ENCODE measurements around the gene DNAJC3.

Gene DNAJC3

DNA sequence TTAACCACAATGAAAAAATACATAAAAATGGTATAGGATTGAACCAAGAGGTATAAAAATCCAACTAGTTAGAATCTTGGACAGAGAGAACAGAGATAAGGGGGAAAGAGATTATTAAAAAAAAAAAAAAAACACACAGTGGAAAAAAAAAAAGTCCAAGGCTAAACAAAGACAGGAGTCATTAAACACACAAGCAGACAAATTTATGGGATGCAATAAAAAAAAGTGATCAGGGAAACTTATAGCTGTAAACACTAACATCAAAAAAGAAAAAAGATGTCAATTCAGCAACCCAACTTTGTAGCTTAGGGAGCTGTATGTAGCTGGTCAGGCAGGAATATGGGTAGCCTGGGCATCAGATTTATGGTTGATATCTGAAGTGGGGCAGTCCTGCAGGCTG lies 129.0 kb downstream of the DNAJC3 start:
- no peak overlapping the region for H3K4me2 ChIP-seq (ENCODE audit: low read length)
- H3K27me3 ChIP-seq (ENCODE audit: control insufficient read depth, insufficient read depth, low read length) = no peaks in the 10 kb centered on the region
- H3K9me3 ChIP-seq (replicated peaks; ENCODE audit: low read length) = no peaks in the 10 kb centered on the region
- H3K36me3 ChIP-seq (ENCODE audit: insufficient read depth, low read length) = peaks cover 4% of the 10 kb centered on the region
- no peaks in the 10 kb centered on the region for H3K4me1 ChIP-seq (ENCODE audit: control insufficient read depth, insufficient read depth, low read length)
- H3K4me3 ChIP-seq (ENCODE audit: low read length) = no peak overlapping the region
- H3K9ac ChIP-seq (ENCODE audit: low read depth, low read length) = no peak overlapping the region

DNA sequence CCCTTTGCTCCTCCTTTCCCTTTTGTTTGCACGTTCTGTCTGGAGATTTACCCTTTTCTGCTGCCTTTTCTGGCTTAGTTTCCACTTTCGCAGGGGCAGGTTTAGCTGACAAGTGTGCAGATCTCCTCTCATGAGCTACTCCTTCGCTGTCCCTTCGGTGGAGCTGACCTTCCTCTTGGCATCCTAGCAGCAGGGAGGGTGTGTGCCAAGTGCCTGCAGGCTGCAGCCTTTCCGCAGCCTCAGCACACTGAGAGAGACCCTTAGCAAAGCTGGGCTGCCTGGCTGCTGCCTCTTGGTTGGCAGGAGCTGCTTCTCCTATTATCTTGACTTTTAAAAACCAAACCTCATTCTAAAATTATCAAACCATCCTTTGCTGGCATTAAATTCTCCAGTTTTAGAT lies 132.5 kb downstream of the DNAJC3 start:
- H3K4me2 ChIP-seq (ENCODE audit: low read length) = no peak overlapping the region
- H3K4me1 ChIP-seq (ENCODE audit: control insufficient read depth, insufficient read depth, low read length) = no peaks in the 10 kb centered on the region
- H3K27me3 ChIP-seq (ENCODE audit: control insufficient read depth, insufficient read depth, low read length) = no peaks in the 10 kb centered on the region
- peaks cover 4% of the 10 kb centered on the region for H3K36me3 ChIP-seq (ENCODE audit: insufficient read depth, low read length)
- no peak overlapping the region for H3K9ac ChIP-seq (ENCODE audit: low read depth, low read length)
- H3K9me3 ChIP-seq (replicated peaks; ENCODE audit: low read length) = no peaks in the 10 kb centered on the region
- no peak overlapping the region for H3K4me3 ChIP-seq (ENCODE audit: low read length)

DNA sequence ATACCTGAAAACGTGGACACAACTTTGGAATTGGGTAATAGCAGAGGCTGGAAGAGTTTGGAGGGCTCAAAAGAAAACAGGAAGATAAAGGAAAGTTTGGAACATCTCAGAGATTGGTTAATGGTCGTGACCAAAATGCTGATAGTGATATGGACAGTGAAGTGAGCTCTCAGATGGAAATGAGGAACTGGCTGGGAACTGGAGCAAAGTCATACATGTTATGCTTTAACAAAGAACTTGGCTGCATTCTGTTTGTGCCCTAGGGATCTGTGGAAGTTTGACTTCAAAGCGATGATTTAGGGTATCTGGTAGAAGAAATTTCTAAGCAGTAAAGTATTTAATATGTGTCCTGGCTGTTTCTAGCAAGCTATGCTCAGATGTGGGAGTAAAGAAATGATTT lies 136.2 kb downstream of the DNAJC3 start:
- no peaks in the 10 kb centered on the region for H3K27me3 ChIP-seq (ENCODE audit: control insufficient read depth, insufficient read depth, low read length)
- H3K36me3 ChIP-seq (ENCODE audit: insufficient read depth, low read length) = peaks cover 3% of the 10 kb centered on the region
- H3K4me1 ChIP-seq (ENCODE audit: control insufficient read depth, insufficient read depth, low read length) = no peaks in the 10 kb centered on the region
- H3K9me3 ChIP-seq (replicated peaks; ENCODE audit: low read length) = no peaks in the 10 kb centered on the region
- no peak overlapping the region for H3K4me2 ChIP-seq (ENCODE audit: low read length)
- no peak overlapping the region for H3K4me3 ChIP-seq (ENCODE audit: low read length)
- no peak overlapping the region for H3K9ac ChIP-seq (ENCODE audit: low read depth, low read length)

DNA sequence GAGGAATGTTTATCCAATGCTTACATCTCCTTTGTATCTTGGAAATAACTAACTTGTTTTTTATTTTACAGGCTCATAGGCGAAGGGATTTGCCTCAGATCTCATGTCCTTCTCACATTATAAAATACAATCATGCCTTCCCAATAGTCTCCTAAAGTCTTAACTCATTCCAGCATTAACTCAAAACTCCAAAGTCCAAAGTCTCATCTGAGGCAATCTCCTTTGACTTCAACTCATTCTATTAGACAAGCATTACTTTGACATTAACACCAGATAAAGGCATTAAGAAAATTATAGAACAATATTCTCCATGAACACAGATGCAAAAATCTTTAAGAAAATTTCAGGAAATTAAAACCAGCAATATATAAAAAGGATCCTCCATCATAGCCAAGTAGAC lies 137.6 kb downstream of the DNAJC3 start:
- no peak overlapping the region for H3K4me2 ChIP-seq (ENCODE audit: low read length)

DNA sequence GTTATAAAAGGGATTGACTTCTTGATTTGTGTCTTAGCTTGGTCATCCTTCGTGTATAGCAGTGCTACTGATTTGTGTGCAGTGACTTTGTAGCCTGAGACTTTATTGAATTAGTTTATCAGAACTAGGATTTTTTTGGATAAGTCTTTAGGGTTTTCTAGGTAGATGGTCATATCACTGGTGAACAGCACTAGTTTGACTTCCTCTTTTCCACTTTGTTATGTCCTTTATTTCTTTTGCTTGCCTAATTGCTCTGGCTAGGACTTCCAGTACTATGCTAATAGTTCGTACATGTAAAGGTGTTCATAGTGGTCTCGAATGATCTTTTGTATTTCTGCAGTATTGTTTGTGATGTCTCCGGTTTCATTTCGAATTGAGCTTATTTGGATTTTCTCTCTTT lies 145.4 kb downstream of the DNAJC3 start:
- Histone ChIP-seq H3K4me1 (ENCODE audit: control insufficient read depth, insufficient read depth, low read length) (no peaks in the 10 kb centered on the region), H3K4me2 (ENCODE audit: low read length) (no peak overlapping the region), H3K27me3 (ENCODE audit: control insufficient read depth, insufficient read depth, low read length) (no peaks in the 10 kb centered on the region), H3K36me3 (ENCODE audit: insufficient read depth, low read length) (peaks cover 11% of the 10 kb centered on the region), H3K9ac (ENCODE audit: low read depth, low read length) (no peak overlapping the region), H3K9me3 (replicated peaks; ENCODE audit: low read length) (no peaks in the 10 kb centered on the region), H3K4me3 (ENCODE audit: low read length) (no peak overlapping the region)

More for the DNA sequence above, 137.6 kb downstream of the DNAJC3 start:
- H3K4me1 ChIP-seq (ENCODE audit: control insufficient read depth, insufficient read depth, low read length) = no peaks in the 10 kb centered on the region
- peaks cover 3% of the 10 kb centered on the region for H3K36me3 ChIP-seq (ENCODE audit: insufficient read depth, low read length)
- H3K9ac ChIP-seq (ENCODE audit: low read depth, low read length) = no peak overlapping the region
- H3K27me3 ChIP-seq (ENCODE audit: control insufficient read depth, insufficient read depth, low read length) = no peaks in the 10 kb centered on the region
- H3K9me3 ChIP-seq (replicated peaks; ENCODE audit: low read length) = no peaks in the 10 kb centered on the region
- no peak overlapping the region for H3K4me3 ChIP-seq (ENCODE audit: low read length)

DNA sequence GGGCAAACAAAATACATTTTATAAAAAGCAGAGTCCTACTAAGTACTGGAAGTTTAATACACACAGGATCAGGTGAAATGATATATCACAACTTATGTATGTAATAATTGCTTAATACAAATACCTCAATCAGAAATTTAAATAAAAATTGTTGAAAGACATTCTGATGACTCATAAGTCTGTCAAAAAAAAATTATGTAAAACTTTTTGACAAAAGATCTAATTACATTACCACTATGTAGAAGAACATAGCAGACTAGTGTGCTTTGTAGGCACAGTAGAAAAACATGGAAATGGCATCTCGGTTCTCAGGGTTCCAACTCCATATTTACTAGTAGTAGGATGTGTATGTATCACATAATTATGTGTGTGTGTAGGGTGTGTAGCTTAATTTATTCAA lies 156.2 kb downstream of the DNAJC3 start:
- H3K9ac ChIP-seq (ENCODE audit: low read depth, low read length) = no peak overlapping the region
- no peak overlapping the region for H3K4me3 ChIP-seq (ENCODE audit: low read length)

DNA sequence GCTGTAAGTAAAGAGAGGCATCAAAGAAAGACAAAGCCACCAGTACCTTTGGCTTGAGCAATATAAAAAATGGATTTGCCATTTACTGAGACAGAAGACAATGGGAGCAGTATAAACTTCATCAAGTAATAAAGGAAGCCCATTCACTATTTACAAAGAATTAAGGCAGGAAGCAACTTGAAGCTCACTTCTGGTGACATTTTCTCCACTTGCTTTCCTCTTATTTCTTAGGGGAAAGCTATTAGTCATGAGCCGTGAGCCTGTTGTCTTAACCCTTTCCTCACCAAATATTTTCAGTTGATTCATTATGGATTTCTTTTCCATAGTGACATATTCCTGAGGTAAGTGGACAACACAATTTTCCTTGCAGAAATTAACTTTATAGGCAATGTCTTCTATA lies 156.8 kb downstream of the DNAJC3 start:
- no peaks in the 10 kb centered on the region for H3K9me3 ChIP-seq (replicated peaks; ENCODE audit: low read length)
- H3K4me1 ChIP-seq (ENCODE audit: control insufficient read depth, insufficient read depth, low read length) = peaks cover 10% of the 10 kb centered on the region
- H3K27me3 ChIP-seq (ENCODE audit: control insufficient read depth, insufficient read depth, low read length) = no peaks in the 10 kb centered on the region
- H3K9ac ChIP-seq (ENCODE audit: low read depth, low read length) = no peak overlapping the region
- peak overlapping the region; percentile 32 for H3K4me2 ChIP-seq (ENCODE audit: low read length)
- no peaks in the 10 kb centered on the region for H3K36me3 ChIP-seq (ENCODE audit: insufficient read depth, low read length)
- no peak overlapping the region for H3K4me3 ChIP-seq (ENCODE audit: low read length)

More for the DNA sequence above, 156.2 kb downstream of the DNAJC3 start:
- H3K27me3 ChIP-seq (ENCODE audit: control insufficient read depth, insufficient read depth, low read length) = no peaks in the 10 kb centered on the region
- H3K36me3 ChIP-seq (ENCODE audit: insufficient read depth, low read length) = no peaks in the 10 kb centered on the region
- H3K4me1 ChIP-seq (ENCODE audit: control insufficient read depth, insufficient read depth, low read length) = peaks cover 10% of the 10 kb centered on the region
- no peak overlapping the region for H3K4me2 ChIP-seq (ENCODE audit: low read length)
- no peaks in the 10 kb centered on the region for H3K9me3 ChIP-seq (replicated peaks; ENCODE audit: low read length)

DNA sequence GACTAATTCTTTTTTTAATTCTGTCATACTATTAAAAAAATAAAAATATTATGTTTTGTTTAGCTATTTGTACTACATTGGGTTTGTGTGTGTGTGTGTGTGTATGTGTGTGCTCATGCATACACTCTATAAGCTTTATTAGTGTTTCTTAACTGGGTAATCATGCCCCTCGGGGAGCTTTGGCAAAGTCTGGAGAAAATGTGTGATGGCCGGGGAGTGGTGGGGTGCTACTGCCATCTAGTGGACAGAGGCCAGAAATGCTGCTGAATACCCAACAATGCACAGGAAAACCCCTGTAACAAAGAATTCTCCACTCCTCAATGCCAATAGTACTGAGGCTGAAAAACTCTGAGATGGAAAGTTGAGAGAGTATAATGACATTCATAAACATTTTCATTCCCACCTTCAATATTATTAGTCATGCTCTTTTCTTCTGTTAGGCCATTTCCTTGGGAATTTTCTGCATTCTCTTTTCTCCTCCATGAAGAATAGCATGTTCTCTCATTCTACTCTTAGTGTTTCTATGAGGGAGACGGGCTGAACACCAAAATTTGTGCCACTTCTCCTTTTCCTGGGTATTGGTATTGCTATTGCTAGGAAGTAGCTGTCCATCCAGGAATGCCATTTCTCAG lies 157.3 kb downstream of the DNAJC3 start:
- no peak overlapping the region for H3K9ac ChIP-seq (ENCODE audit: low read depth, low read length)
- H3K36me3 ChIP-seq (ENCODE audit: insufficient read depth, low read length) = no peaks in the 10 kb centered on the region
- H3K4me2 ChIP-seq (ENCODE audit: low read length) = no peak overlapping the region
- no peaks in the 10 kb centered on the region for H3K9me3 ChIP-seq (replicated peaks; ENCODE audit: low read length)
- H3K27me3 ChIP-seq (ENCODE audit: control insufficient read depth, insufficient read depth, low read length) = no peaks in the 10 kb centered on the region
- peaks cover 10% of the 10 kb centered on the region for H3K4me1 ChIP-seq (ENCODE audit: control insufficient read depth, insufficient read depth, low read length)
- no peak overlapping the region for H3K4me3 ChIP-seq (ENCODE audit: low read length)

DNA sequence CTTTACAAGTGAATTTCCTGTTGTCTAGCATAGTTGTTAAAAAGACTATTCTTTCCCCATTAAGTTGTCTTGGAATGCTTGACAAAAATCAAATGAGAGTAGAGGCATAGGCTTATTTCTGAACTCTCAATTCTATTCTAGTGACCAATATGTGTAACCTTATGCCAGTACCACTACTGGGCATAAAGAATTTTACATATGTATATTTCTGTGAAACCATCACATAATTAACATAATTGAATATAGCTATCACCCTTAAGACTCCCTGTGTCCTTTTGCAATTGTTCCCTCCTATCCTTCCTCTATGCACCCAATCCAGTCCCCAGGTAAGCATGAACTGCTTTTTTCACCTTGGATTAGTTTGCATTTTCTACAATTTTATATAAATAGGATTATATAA lies 165.0 kb downstream of the DNAJC3 start:
- Histone ChIP-seq H3K9ac (ENCODE audit: low read depth, low read length) (no peak overlapping the region), H3K4me1 (ENCODE audit: control insufficient read depth, insufficient read depth, low read length) (no peaks in the 10 kb centered on the region), H3K4me3 (ENCODE audit: low read length) (no peak overlapping the region)

DNA sequence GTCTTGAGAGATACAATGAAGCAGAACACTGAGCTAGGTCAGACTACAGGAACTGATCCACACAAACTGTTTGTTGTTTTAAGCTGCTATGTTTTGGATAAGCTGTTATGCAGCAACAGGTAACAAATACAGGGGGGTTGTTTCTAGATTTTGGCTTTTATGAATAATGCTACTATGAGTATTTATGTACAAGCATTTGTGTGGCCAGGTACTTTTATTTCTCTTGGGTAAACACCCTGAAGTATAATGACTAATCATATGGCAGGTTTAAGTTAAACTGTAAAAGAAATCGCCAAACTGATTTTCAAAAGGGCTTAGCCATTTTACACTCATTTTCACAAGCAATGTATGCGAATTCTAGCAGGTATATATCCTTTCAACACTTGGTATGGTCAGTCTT lies 166.0 kb downstream of the DNAJC3 start:
- Histone ChIP-seq H3K4me2 (ENCODE audit: low read length) (no peak overlapping the region), H3K4me3 (ENCODE audit: low read length) (no peak overlapping the region), H3K9ac (ENCODE audit: low read depth, low read length) (no peak overlapping the region), H3K27me3 (ENCODE audit: control insufficient read depth, insufficient read depth, low read length) (no peaks in the 10 kb centered on the region), H3K4me1 (ENCODE audit: control insufficient read depth, insufficient read depth, low read length) (no peaks in the 10 kb centered on the region), H3K36me3 (ENCODE audit: insufficient read depth, low read length) (no peaks in the 10 kb centered on the region), H3K9me3 (replicated peaks; ENCODE audit: low read length) (no peaks in the 10 kb centered on the region)

More for the DNA sequence above, 165.0 kb downstream of the DNAJC3 start:
- no peak overlapping the region for H3K4me2 ChIP-seq (ENCODE audit: low read length)
- H3K27me3 ChIP-seq (ENCODE audit: control insufficient read depth, insufficient read depth, low read length) = no peaks in the 10 kb centered on the region
- no peaks in the 10 kb centered on the region for H3K36me3 ChIP-seq (ENCODE audit: insufficient read depth, low read length)
- no peaks in the 10 kb centered on the region for H3K9me3 ChIP-seq (replicated peaks; ENCODE audit: low read length)
